ENCODE data around the gene LRRC8D.

LRRC8D gene

GRCh38 chr1:89807983-89808382 lies 12.8 kb upstream of the LRRC8D start:
- DNase-seq: no peak

GRCh38 chr1:89808441-89809117 lies 12.3 kb upstream of the LRRC8D start:
- no peak for DNase-seq

GRCh38 chr1:89809556-89809955 lies 11.3 kb upstream of the LRRC8D start:
- DNase-seq: no peak

- no peak for DNase-seq
Measured at GRCh38 chr1:89810302-89810701, 10.5 kb upstream of the LRRC8D start.

GRCh38 chr1:89810880-89811279 lies 10.0 kb upstream of the LRRC8D start:
- no peak for DNase-seq

- DNase-seq: no peak
Measured at GRCh38 chr1:89812992-89813391, 7.8 kb upstream of the LRRC8D start.

GRCh38 chr1:89815040-89815439 lies 5.8 kb upstream of the LRRC8D start:
- DNase-seq: no peak

GRCh38 chr1:89815611-89816010 lies 5.2 kb upstream of the LRRC8D start:
- DNase-seq: no peak

GRCh38 chr1:89816366-89816765 lies 4.5 kb upstream of the LRRC8D start:
- no peak for DNase-seq

GRCh38 chr1:89821322-89822108 lies 683 bp downstream of the LRRC8D start:
- peak; percentile 42 to 46 for DNase-seq

- DNase-seq: no peak
Measured at GRCh38 chr1:89822109-89822962, 1.5 kb downstream of the LRRC8D start.

- no peak for DNase-seq
Measured at GRCh38 chr1:89822999-89823628, 2.3 kb downstream of the LRRC8D start.

- DNase-seq: no peak
Measured at GRCh38 chr1:89823679-89824292, 3.0 kb downstream of the LRRC8D start.

- DNase-seq: no peak
Measured at GRCh38 chr1:89826594-89826993, 5.8 kb downstream of the LRRC8D start.

- DNase-seq: no peak
Measured at GRCh38 chr1:89827330-89827729, 6.5 kb downstream of the LRRC8D start.

GRCh38 chr1:89827902-89828301 lies 7.1 kb downstream of the LRRC8D start:
- no peak for DNase-seq

GRCh38 chr1:89829186-89829585 lies 8.4 kb downstream of the LRRC8D start:
- DNase-seq: no peak

GRCh38 chr1:89831462-89832120 lies 10.8 kb downstream of the LRRC8D start:
- DNase-seq: no peak

- DNase-seq: no peak
Measured at GRCh38 chr1:89832496-89833127, 11.8 kb downstream of the LRRC8D start.

GRCh38 chr1:89833183-89834082 lies 12.6 kb downstream of the LRRC8D start:
- no peak for DNase-seq
